Endothelial cell of umbilical vein (primary cell): Measurements from ENCODE around the gene PLEKHA7. TPM values are rescaled to one million over a fixed set of nuclear protein-coding genes. Genes with fewer than 3 reads are reported as not detected.

Source experiments
- BruUV-seq: library from RNA; stranded (reverse); fragments of 400-500 nt; replicated peaks from 2 replicates; lab custom pipeline; 2021; lab: Mats Ljungman, UMichigan
- CTCF ChIA-PET: fragments of 300-600, 350-600 bp; sonication (Branson Sonifier 250); formaldehyde crosslinking; loops from one replicate; lab custom pipeline; 2021; ENCODE audit warnings: antibody characterized with exemption, inconsistent platforms; lab: Charles Lee
- POLR2A ChIA-PET: fragments of 300-600, 350-600 bp; sonication (Branson Sonifier 250); formaldehyde crosslinking; loops from one replicate; lab custom pipeline; 2021; ENCODE audit warnings: antibody characterized with exemption, inconsistent platforms; lab: Charles Lee
- DNase-seq: peaks from one replicate; pipeline ENCODE4 v3.0.0-alpha.2; 2011; ENCODE audit warnings: low read depth, low spot score
- FAIRE-seq: peaks from 2 replicates; lab custom pipeline; 2011; peaks lifted over from hg19 to GRCh38; lab: Jason Lieb, UNC
- H2AFZ ChIP-seq: 2 replicates; pipeline ENCODE4 v1.6.0; 2012; ENCODE audit warnings: low read depth, low read length, control low read depth, inconsistent platforms
- H3K27ac ChIP-seq: 2 replicates; pipeline ENCODE4 v1.5.1; 2011; ENCODE audit warnings: low read depth, mild to moderate bottlenecking, control low read depth, low read length, moderate library complexity; ENCODE audit not compliant: insufficient read depth
- H3K27me3 ChIP-seq, 2 experiments: 2 replicates each; pipeline versions ENCODE4 v1.6.0 to v1.6.1; 2011; ENCODE audit warnings: low read length in 2 of 2, mixed read lengths in 1 of 2; ENCODE audit not compliant: control insufficient read depth in 2 of 2, insufficient read depth in 2 of 2
- H3K36me3 ChIP-seq, 2 experiments: 2 replicates in 1 of 2; 3 replicates in 1 of 2; pipeline ENCODE4 v1.5.1; 2011; ENCODE audit warnings: low read length in 2 of 2, mild to moderate bottlenecking in 1 of 2, moderate library complexity in 1 of 2; ENCODE audit not compliant: control insufficient read depth in 2 of 2, insufficient read depth in 2 of 2; ENCODE audit errors: extremely low read depth in 1 of 2
- H3K4me1 ChIP-seq: 3 replicates; pipeline ENCODE4 v1.5.1; 2011; ENCODE audit warnings: mild to moderate bottlenecking, low read length; ENCODE audit not compliant: control insufficient read depth, insufficient read depth; ENCODE audit errors: extremely low read depth
- H3K4me2 ChIP-seq: 2 replicates; pipeline ENCODE4 v1.6.1; 2011; ENCODE audit warnings: low read length, control low read depth, mixed read lengths; ENCODE audit not compliant: insufficient read depth
- H3K4me3 ChIP-seq, 3 experiments: fragments of 200-600 bp in 1 of 3; sonication (generic), shearing (Covaris generic) in 1 of 3; replicated peaks in 1 of 3; 2 replicates each; pipeline ENCODE4 v1.5.1; 2011 to 2016; ENCODE audit warnings: control low read depth in 3 of 3, low read length in 3 of 3, mild to moderate bottlenecking in 2 of 3, inconsistent platforms in 1 of 3, low read depth in 1 of 3, moderate library complexity in 1 of 3; ENCODE audit not compliant: insufficient read depth in 1 of 3
- H3K79me2 ChIP-seq: 2 replicates; pipeline ENCODE4 v1.6.0; 2012; ENCODE audit warnings: low read length, inconsistent platforms; ENCODE audit not compliant: control insufficient read depth, insufficient read depth
- H3K9ac ChIP-seq: replicated peaks from 2 replicates; pipeline ENCODE3; 2011; ENCODE audit warnings: low read length, control low read depth; ENCODE audit not compliant: insufficient read depth; ENCODE audit errors: extremely low read depth
- H3K9me1 ChIP-seq: replicated peaks from 3 replicates; pipeline ENCODE4 v1.6.0; 2011; ENCODE audit warnings: mild to moderate bottlenecking, low read length; ENCODE audit not compliant: control insufficient read depth, insufficient read depth; ENCODE audit errors: extremely low read depth
- H3K9me3 ChIP-seq: replicated peaks from 2 replicates; pipeline ENCODE4 v1.5.1; 2012; ENCODE audit warnings: low read length, inconsistent platforms; ENCODE audit not compliant: control insufficient read depth, insufficient read depth
- H4K20me1 ChIP-seq: replicated peaks from 2 replicates; pipeline ENCODE3; 2011; ENCODE audit warnings: mild to moderate bottlenecking, low read length; ENCODE audit not compliant: control insufficient read depth, insufficient read depth; ENCODE audit errors: extremely low read depth
- CTCF ChIP-seq, 2 donors: IDR thresholded peaks; 1 replicate in 1 of 2; 2 replicates in 1 of 2; pipeline ENCODE4 v1.5.1; 2011; ENCODE audit warnings: low read length in 2 of 2, mild to moderate bottlenecking in 2 of 2, moderate library complexity in 2 of 2, control low read depth in 1 of 2, inconsistent platforms in 1 of 2, low read depth in 1 of 2; ENCODE audit not compliant: insufficient read depth in 1 of 2; ENCODE audit errors: extremely low read depth in 1 of 2
- EZH2 ChIP-seq: IDR thresholded peaks from 2 replicates; pipeline ENCODE4 v1.6.1; 2012; ENCODE audit warnings: borderline replicate concordance, low read depth, mild to moderate bottlenecking, moderate library complexity, low read length, inconsistent platforms; ENCODE audit not compliant: severe bottlenecking
- FOS ChIP-seq: IDR thresholded peaks from 2 replicates; pipeline ENCODE4 v1.6.1; 2011; ENCODE audit warnings: mild to moderate bottlenecking, low read length, moderate library complexity, borderline replicate concordance; ENCODE audit not compliant: insufficient read depth
- GATA2 ChIP-seq: IDR thresholded peaks from 2 replicates; pipeline ENCODE4 v1.7.0; 2011; ENCODE audit warnings: low read depth, mild to moderate bottlenecking, moderate library complexity, mixed read lengths, low read length; ENCODE audit not compliant: insufficient read length, insufficient read depth
- JUN ChIP-seq: IDR thresholded peaks from 2 replicates; pipeline ENCODE4 v1.6.1; 2011; ENCODE audit warnings: borderline replicate concordance, low read depth; ENCODE audit not compliant: insufficient read length, insufficient read depth
- MAX ChIP-seq: IDR thresholded peaks from 2 replicates; pipeline ENCODE4 v1.6.1; 2011; ENCODE audit not compliant: insufficient read depth, insufficient read length
- MYC ChIP-seq: IDR thresholded peaks from one replicate; pipeline ENCODE4 v1.6.1; 2011; ENCODE audit warnings: mild to moderate bottlenecking, low read depth, low read length
- POLR2A ChIP-seq: IDR thresholded peaks from 2 replicates; pipeline ENCODE4 v1.6.1; 2012; ENCODE audit warnings: low read depth, mild to moderate bottlenecking, control low read depth, low read length
- POLR2AphosphoS5 ChIP-seq: IDR thresholded peaks from 2 replicates; pipeline ENCODE4 v1.6.1; 2012; ENCODE audit warnings: low read depth, mild to moderate bottlenecking, control low read depth, low read length, moderate library complexity; ENCODE audit not compliant: insufficient read depth
- dilution Hi-C: fragments of 300-500 bp; cut with MboI; formaldehyde crosslinking; loops from one replicate; pipeline ENCODE4 v1.15.0; 2019; ENCODE audit warnings: low sequenced_read_pairs; ENCODE audit not compliant: extremely low pct_ligation_motif_present
- intact Hi-C: fragments of 100-400 bp; cut with micrococcal nuclease; formaldehyde crosslinking; loops from one replicate; pipeline ENCODE4 v1.10.0; 2022
- polyA plus RNA-seq, 4 experiments: library from polyadenylated mRNA; depleted of rRNA in 3 of 4; stranded (reverse) in 3 of 4; unstranded in 1 of 4; fragments of >200 nt; gene quantifications; 2 replicates each; pipeline versions ENCODE4 v1.2.1 to v1.2.3, GENCODE V29; 2011 to 2012; ENCODE audit warnings: missing spikeins in 1 of 4
- total RNA-seq: library from RNA; stranded (reverse); gene quantifications from 2 replicates; pipeline ENCODE4 v1.2.3, GENCODE V29; 2021

PLEKHA7 gene
- total and polyA plus RNA-seq, 2 donors (not counting 3 experiments of a cell fraction or from before 2014, with no cell fraction given): 1.7 to 3.8 TPM

- Histone ChIP-seq H3K27me3 (no peaks in the 10 kb centered on the region), H4K20me1 (no peaks in the 10 kb centered on the region), H3K9me3 (no peaks in the 10 kb centered on the region), H3K79me2 (no peaks in the 10 kb centered on the region), H3K4me3 (no peak overlapping the region), H2AFZ (no peak overlapping the region), H3K9me1 (no peaks in the 10 kb centered on the region), H3K36me3 (no peaks in the 10 kb centered on the region), H3K4me1 (no peaks in the 10 kb centered on the region), H3K27ac (no peak overlapping the region), H3K9ac (no peak overlapping the region), H3K4me2 (no peak overlapping the region)
- no TSS peak for BruUV-seq
- FAIRE-seq (no peak), DNase-seq (no peak)
- CTCF ChIA-PET: interaction anchor here (1.3 kb wide), 1 partner anchor 9 kb away, joined by 3 read pairs; no protein-coding TSS in a partner anchor
- dilution Hi-C loops: no loop called here
- no peak for TF ChIP-seq MAX
- TF ChIP-seq CTCF (IDR thresholded peaks at IDR 0.05; ENCODE audit: extremely low read depth in 1 of 2, insufficient read depth in 1 of 2, low read depth in 1 of 2, low read length in 2 of 2): no peak
- no peak for TF ChIP-seq JUN
- no peak for TF ChIP-seq GATA2
- no peak for TF ChIP-seq POLR2AphosphoS5
- TF ChIP-seq EZH2: no peak
- no peak for TF ChIP-seq FOS
- no peak for TF ChIP-seq POLR2A
- TF ChIP-seq MYC: no peak
- intact Hi-C loops: no loop called here
- POLR2A ChIA-PET: no interaction called here
Observed at GRCh38 chr11:16841984-16842383, 172.2 kb downstream of the PLEKHA7 start.
